ENCODE measurements around the gene SLC16A3.

GRCh38 chr17:82225368-82226029, 3.3 kb upstream of the SLC16A3 start:
- no peak for TF ChIP-seq POLR2A (IDR thresholded peaks at IDR 0.05)
- TF ChIP-seq CTCF (IDR thresholded peaks at IDR 0.05) = no peak
- TF ChIP-seq POLR2AphosphoS5 (IDR thresholded peaks at IDR 0.05; ENCODE audit: insufficient read depth in 1 of 2, low read depth in 1 of 2) = no peak

All from vagina (tissue), 2 donors.